H1 (cell line): ENCODE measurements around the gene KIF2C. TPM values are rescaled to one million over a fixed set of nuclear protein-coding genes. Genes with fewer than 3 reads are reported as not detected.
A peak's percentile ranks its signal among the peaks of the same experiment; 100 is the strongest.

Experiments used
- ATF2 ChIP-seq: IDR thresholded peaks from 2 replicates; pipeline ENCODE4 v1.6.1; 2012; ENCODE audit warnings: low read length, inconsistent platforms
- CHD2 ChIP-seq: IDR thresholded peaks from 2 replicates; pipeline ENCODE4 v1.6.1; 2012; ENCODE audit warnings: low read length, improper control_type of control experiment
- CTBP2 ChIP-seq: IDR thresholded peaks from 2 replicates; pipeline ENCODE4 v1.7.0; 2011; ENCODE audit warnings: borderline replicate concordance, mild to moderate bottlenecking, moderate library complexity, mixed read lengths, low read length; ENCODE audit not compliant: insufficient read depth, insufficient read length
- FOSL1 ChIP-seq: IDR thresholded peaks from 2 replicates; pipeline ENCODE4 v1.6.1; 2011; ENCODE audit warnings: mild to moderate bottlenecking, low read depth, low read length, moderate library complexity; ENCODE audit not compliant: insufficient read depth
- HDAC6 ChIP-seq: IDR thresholded peaks from one replicate; pipeline ENCODE4 v1.7.1; 2012; ENCODE audit warnings: low read depth, mild to moderate bottlenecking, inconsistent platforms, low read length, moderate library complexity
- POLR2AphosphoS5 ChIP-seq: IDR thresholded peaks from 2 replicates; pipeline ENCODE4 v1.6.1; 2011; ENCODE audit warnings: low read depth, low read length
- POU5F1 ChIP-seq: IDR thresholded peaks from 2 replicates; pipeline ENCODE4 v1.6.1; 2011; ENCODE audit warnings: low read depth, mild to moderate bottlenecking, low read length, moderate library complexity
- RFX5 ChIP-seq: IDR thresholded peaks from 2 replicates; pipeline ENCODE4 v1.6.1; 2011; ENCODE audit warnings: low read depth, low read length, improper control_type of control experiment, borderline replicate concordance
- SP1 ChIP-seq: IDR thresholded peaks from 2 replicates; pipeline ENCODE4 v1.6.1; 2011; ENCODE audit warnings: low read depth, low read length
- TAF7 ChIP-seq: optimal IDR thresholded peaks from 2 replicates; pipeline ENCODE3; 2011; ENCODE audit warnings: low read depth, mild to moderate bottlenecking, inconsistent platforms, low read length, moderate library complexity, borderline replicate concordance
- polyA plus RNA-seq, 7 experiments: library from polyadenylated mRNA; depleted of rRNA in 3 of 7; stranded (reverse) in 5 of 7; unstranded in 2 of 7; fragments of >200 nt in 5 of 7; fragments of 200-250 nt in 2 of 7; gene quantifications; 1 replicate in 5 of 7; 2 replicates in 1 of 7; 4 replicates in 1 of 7; pipeline versions ENCODE4 v1.2.1 to v1.2.3, GENCODE V29; 2011 to 2013; ENCODE audit warnings: missing spikeins in 2 of 7, mixed read lengths in 2 of 7
- total RNA-seq: library from RNA; stranded (reverse); fragmentation: NEBNext Ultra II Directional; extraction: Animal tissue kit (Norgen Biotek cat#: 25700); gene quantifications from 2 replicates; pipeline ENCODE4 v1.2.1, GENCODE V29; 2021
- TF ChIP-seq, protein P1 (sequence below): IDR thresholded peaks from 2 replicates; pipeline ENCODE4 v1.6.1; 2012; ENCODE audit warnings: inconsistent platforms

Gene KIF2C
- total and polyA plus RNA-seq, 2 of the 8 experiments (the other 6 are each of a cell fraction or from before 2014, with no cell fraction given), result 41.8 to 68.1 TPM

- peak; percentile 80; the same call in 1 of the 2 replicates for TF ChIP-seq ATF2
- no peak for TF ChIP-seq FOSL1
- TF ChIP-seq, protein P1, sequence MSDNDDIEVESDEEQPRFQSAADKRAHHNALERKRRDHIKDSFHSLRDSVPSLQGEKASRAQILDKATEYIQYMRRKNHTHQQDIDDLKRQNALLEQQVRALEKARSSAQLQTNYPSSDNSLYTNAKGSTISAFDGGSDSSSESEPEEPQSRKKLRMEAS, result 0 out of 2 replicates have a peak, but pooled peaks have one; percentile 49
- TF ChIP-seq RFX5, result no peak
- no peak for TF ChIP-seq CTBP2
- TF ChIP-seq TAF7, result peak; percentile 100
- no peak; the same call in 1 of the 2 replicates for TF ChIP-seq POU5F1
- peak; percentile 100 for TF ChIP-seq POLR2AphosphoS5
- TF ChIP-seq CHD2, result peak; percentile 68; the same call in 1 of the 2 replicates
- peak; percentile 32 for TF ChIP-seq HDAC6
- peak; percentile 89 for TF ChIP-seq SP1
These were observed 17.9 kb upstream of the KIF2C start (continued) for GRCh38 chr1:44721485-44722361.
